DOHH2 (cell line): Measurements from ENCODE around the gene TMEM272.

Experiments used
- CTCF ChIP-seq: fragments of 200-600 bp; sonication (generic); IDR thresholded peaks from one replicate; pipeline ENCODE4 v1.5.1; 2014; ENCODE audit warnings: antibody characterized with exemption, mild to moderate bottlenecking, low read depth, low read length; ENCODE audit not compliant: poor library complexity, severe bottlenecking
- EZH2phosphoT487 ChIP-seq: fragments of 200-600 bp; sonication (generic); IDR thresholded peaks from 2 replicates; pipeline ENCODE4 v1.6.1; 2017; ENCODE audit warnings: borderline replicate concordance, mild to moderate bottlenecking, antibody characterized with exemption, low read length, moderate library complexity, mixed read lengths

- TF ChIP-seq CTCF, result no peak
- TF ChIP-seq EZH2phosphoT487, result no peak
These were observed 24.9 kb upstream of the TMEM272 start for GRCh38 chr13:51869916-51870315.
